ENCODE measurements around the gene CHRFAM7A. TPM values are rescaled to one million over a fixed set of nuclear protein-coding genes. Genes with fewer than 3 reads are reported as not detected.
A peak's percentile ranks its signal among the peaks of the same experiment; 100 is the strongest.
"Not testable (repeated sequence)": the region's sequence is repeated elsewhere in the genome, so short reads cannot be mapped to it uniquely, and the experiment has no call there.

Gene CHRFAM7A
- total RNA-seq = 1 to 10 TPM in 1 of 2 donors, under 1 TPM in 1; 0.43 to 1.2 TPM

DNA sequence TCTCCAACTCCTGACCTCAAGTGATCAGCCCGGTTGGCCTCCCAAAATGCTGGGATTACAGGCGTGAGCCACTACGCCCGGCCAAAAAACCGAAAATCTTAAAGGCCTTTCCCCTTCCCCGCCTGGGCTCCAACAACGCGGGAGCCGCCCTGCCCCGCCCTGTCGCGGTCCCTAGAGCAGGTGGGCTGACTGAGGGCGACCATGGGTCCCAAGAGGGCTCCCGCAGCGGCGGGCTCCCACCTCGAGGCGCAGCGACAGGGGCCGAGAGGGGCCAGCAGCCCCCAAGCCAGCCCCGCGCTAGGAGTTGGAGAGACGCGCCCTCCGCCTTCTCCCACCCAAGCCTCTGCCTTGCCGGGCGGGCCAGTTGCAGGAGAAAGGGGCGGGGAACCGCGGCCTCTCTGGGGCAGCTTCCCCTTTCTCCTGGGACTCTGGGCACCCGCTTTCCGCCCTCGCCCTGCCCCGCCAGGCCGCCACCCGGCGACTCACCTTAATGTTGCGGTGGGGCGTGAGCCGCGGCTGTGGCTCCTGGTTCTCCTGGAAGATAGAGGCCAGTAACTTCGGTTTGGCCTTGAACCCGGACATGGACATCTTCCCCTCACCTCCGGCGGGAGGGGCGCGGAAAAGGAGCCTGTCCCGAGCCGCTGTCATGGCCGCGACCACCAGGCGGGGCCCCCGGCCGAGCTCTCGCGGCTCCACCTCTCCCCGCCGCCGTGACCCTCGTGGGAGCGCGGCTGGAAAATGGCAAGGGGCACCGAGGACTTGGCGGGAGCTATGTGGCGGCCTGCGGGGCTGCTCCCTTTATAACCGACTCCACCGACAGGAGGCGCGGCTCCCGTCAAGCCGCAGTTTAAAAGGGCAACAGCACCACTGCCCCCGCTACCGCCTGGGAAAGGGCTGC, at the start of gene CHRFAM7A:
Gene CHRFAM7A, minus strand, starts transcription at position 775 of the 898 bp plus-strand sequence. CDS start 10,189 bp downstream, outside the sequence.
- H3K9me3 ChIP-seq; H3K27me3 ChIP-seq; H3K4me1 ChIP-seq; DNase-seq (ENCODE audit: low spot score); H3K36me3 ChIP-seq; H3K27ac ChIP-seq; H3K4me3 ChIP-seq: not testable (repeated sequence)

DNA sequence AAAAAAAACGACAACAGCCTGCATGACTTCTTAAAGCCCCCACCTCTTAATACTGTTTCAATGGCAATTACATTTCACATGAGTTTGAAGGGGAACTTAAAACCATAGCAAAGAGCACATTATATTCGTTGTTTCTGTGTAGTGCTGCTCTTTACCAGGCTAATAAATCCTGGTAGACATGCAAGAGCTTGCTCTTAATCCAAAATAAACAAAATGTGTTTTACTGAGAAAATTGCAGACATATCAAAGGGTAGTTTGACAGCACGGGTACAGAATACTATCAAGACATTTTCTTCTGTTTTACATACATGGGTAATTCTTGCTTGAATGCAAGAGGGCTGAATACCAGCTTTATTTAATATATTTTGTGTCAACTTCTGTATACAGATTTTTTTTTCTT, 45.0 kb upstream of the CHRFAM7A start:
- DNase-seq (ENCODE audit: low spot score); H3K27ac ChIP-seq: not testable (repeated sequence)

DNA sequence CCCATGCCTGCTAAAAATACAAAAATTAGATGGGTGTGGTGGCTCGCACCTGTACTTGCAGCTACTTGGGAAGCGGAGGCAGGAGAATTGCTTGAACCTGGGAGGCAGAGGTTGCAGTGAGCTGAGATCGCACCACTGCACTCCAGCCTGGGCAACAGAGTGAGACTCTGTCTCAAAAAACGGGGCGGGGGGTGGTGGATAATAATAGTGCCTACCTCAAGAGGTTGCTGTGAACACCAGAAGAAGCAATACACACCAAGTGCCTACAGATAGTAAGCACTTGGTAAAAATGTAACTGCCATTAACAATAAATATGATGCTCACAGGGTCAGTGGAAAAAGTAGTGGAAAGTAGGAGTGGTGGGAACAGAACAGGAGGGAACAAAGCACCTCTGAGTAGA, 42.5 kb upstream of the CHRFAM7A start:
- DNase-seq (ENCODE audit: low spot score); H3K4me3 ChIP-seq; H3K36me3 ChIP-seq; H3K4me1 ChIP-seq; H3K27me3 ChIP-seq; H3K9me3 ChIP-seq; H3K27ac ChIP-seq: not testable (repeated sequence)

More for the DNA sequence above, 45.0 kb upstream of the CHRFAM7A start:
- not testable (repeated sequence) for H3K9me3 ChIP-seq, H3K36me3 ChIP-seq, H3K4me1 ChIP-seq, H3K4me3 ChIP-seq, H3K27me3 ChIP-seq

DNA sequence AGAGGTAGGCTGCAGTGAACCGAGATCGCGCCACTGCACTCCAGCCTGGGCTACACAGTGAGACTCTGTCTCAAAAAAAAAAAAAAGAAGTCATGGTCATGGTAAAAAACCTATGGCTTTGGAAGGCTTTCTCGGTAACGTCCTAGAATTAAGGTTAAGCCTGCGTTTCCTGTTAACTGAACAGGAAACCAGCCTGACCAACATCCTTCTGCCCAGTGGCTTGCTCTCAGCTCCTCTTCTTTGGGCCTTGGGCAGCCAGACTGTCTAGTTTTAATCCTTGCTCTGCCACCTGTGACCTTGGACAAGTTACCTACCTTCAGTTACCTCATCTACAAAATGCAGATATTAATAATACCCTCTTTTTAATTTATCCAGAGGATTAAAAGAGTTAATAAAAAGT, 27.4 kb upstream of the CHRFAM7A start:
- H3K4me3 ChIP-seq; H3K9me3 ChIP-seq; H3K27me3 ChIP-seq; H3K36me3 ChIP-seq; DNase-seq (ENCODE audit: low spot score); H3K27ac ChIP-seq; H3K4me1 ChIP-seq: not testable (repeated sequence)

DNA sequence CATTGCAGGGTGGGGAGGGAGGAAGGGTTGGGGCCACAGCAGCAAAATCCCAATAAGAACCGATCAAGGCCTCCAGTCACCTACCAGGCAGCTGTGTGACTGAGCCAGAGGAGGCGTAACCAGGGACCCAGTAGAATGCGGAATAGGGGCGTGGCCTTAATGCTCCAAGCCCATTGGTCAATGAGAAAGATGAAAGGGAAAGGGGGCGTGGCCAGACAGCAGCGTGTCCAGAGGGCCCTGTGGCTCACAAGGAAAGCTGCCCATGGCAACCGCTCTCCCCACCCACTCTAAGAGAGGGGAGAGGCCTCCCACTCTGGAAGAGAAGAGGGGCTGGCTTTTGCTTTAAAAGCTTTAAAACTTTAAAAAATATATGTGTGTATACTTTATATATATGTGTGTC, 20.8 kb upstream of the CHRFAM7A start, which contains the start of gene GOLGA8R:
Gene GOLGA8R, minus strand, starts transcription at position 101 of the 400 bp plus-strand sequence. Its CDS starts 98 bp downstream, at position 3.
- not testable (repeated sequence) for H3K36me3 ChIP-seq; H3K27me3 ChIP-seq; H3K4me3 ChIP-seq; H3K9me3 ChIP-seq; H3K27ac ChIP-seq; DNase-seq (ENCODE audit: low spot score); H3K4me1 ChIP-seq

DNA sequence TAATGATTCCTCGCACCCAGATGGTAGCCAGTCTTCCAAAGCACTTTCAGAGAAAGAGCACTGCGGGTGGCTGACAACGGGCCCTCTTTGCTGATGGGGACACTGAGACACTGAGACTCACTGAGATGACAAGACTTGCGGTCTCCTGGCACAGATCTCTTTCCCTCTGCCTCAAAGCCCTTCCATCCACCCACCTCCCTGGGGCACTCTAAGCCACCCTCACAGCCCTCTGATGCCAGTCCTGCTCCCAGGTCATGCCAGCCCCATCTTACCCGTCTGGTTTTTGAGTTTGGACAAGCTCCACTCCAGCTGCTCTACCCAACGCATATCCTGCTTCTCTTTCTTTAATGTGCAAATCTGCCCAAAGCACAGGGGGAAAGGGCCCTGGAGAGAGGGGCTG, 14.3 kb upstream of the CHRFAM7A start:
- H3K27me3 ChIP-seq, H3K36me3 ChIP-seq, H3K4me3 ChIP-seq, H3K9me3 ChIP-seq, H3K27ac ChIP-seq, H3K4me1 ChIP-seq: not testable (repeated sequence)
- DNase-seq (ENCODE audit: low spot score) = peak; percentile 23

DNA sequence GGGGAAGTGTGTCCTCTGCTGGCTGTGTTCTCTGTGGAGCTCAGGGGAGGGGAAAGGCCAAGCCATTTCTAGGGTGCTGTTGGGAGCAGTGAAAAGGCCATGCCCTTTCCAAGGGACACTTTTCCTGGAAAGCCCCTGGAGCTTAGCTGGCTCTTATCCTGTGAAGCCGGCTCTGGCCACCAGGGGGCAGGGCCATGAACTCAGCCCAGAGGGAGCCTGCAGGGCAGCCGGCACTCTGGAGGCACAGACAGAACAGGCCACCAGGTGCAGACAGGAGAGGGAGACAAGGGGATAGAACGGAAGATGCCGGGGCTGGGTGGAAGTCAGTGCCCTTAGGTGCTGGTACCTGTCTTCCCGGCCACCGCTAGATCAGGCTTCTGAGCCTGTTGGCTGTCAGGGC, 5.6 kb upstream of the CHRFAM7A start:
- peak; percentile 52 for DNase-seq (ENCODE audit: low spot score)
- not testable (repeated sequence) for H3K36me3 ChIP-seq, H3K4me1 ChIP-seq, H3K4me3 ChIP-seq, H3K9me3 ChIP-seq, H3K27ac ChIP-seq, H3K27me3 ChIP-seq
- TF ChIP-seq, protein P1, sequence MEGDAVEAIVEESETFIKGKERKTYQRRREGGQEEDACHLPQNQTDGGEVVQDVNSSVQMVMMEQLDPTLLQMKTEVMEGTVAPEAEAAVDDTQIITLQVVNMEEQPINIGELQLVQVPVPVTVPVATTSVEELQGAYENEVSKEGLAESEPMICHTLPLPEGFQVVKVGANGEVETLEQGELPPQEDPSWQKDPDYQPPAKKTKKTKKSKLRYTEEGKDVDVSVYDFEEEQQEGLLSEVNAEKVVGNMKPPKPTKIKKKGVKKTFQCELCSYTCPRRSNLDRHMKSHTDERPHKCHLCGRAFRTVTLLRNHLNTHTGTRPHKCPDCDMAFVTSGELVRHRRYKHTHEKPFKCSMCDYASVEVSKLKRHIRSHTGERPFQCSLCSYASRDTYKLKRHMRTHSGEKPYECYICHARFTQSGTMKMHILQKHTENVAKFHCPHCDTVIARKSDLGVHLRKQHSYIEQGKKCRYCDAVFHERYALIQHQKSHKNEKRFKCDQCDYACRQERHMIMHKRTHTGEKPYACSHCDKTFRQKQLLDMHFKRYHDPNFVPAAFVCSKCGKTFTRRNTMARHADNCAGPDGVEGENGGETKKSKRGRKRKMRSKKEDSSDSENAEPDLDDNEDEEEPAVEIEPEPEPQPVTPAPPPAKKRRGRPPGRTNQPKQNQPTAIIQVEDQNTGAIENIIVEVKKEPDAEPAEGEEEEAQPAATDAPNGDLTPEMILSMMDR (IDR thresholded peaks at IDR 0.05) = peak; percentile 27 to 42

DNA sequence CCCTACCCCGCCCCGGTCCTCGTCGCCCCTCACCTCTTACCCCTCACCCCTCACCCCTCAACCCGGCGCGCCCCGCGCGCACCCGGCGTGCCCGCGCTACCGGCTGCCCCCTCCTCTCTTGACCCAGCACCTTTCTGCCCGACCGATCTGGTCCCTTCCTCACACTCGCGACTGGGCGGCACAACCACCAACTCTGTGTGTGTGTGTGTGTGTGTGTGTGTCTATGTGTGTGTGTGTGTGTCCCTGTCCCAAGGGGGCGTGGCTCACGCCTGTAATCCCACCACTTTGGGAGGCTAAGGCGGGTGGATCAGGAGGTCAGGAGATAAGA, 288 bp upstream of the CHRFAM7A start:
- not testable (repeated sequence) for H3K9me3 ChIP-seq; H3K4me3 ChIP-seq; H3K27me3 ChIP-seq; H3K36me3 ChIP-seq; H3K27ac ChIP-seq; H3K4me1 ChIP-seq; DNase-seq (ENCODE audit: low spot score)

DNA sequence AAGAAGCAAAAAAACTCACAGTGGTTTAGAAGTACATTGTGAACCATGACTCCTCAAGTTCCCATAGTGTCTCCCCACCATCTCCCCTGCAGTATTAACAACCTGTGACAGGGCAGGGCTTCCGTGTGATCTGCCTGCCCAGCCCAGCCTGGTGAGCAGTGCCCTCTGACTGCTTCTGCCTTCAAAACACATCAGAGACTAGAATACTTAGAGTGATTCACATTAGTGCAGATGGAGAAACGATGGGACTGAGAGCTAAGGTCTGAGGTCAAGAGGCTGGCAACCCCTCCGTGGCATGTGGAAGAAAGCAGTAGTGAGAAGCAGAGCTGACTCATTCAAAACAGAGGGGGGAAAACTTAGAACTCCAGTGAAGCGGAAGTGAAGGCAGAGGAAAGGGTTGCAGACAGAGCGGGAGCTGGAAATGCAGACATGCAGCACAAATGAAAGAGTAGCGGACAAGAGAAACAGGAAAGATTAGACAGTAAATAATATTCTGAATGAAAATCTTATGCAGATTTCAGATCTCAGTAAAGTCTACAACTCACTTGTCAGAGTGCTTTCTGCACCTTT, 6.9 kb downstream of the CHRFAM7A start:
- not testable (repeated sequence) for H3K9me3 ChIP-seq; H3K4me1 ChIP-seq; H3K4me3 ChIP-seq; H3K27ac ChIP-seq; H3K27me3 ChIP-seq; DNase-seq (ENCODE audit: low spot score); H3K36me3 ChIP-seq

DNA sequence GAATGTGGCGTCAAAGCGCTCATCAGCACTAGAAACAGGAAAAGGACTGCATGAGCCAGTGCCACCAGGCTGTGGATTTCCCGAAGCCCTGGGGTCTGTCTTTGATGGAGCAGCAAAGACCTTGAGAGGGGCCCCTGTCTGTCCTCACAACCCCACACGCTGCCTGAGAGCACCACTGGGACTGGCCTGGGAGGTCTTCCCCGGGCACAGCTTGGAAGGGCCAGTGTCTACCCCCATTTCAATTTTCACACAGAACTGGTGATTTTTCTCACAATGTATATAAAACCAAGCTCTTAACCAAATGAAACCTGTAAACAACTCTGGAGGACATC, 16.3 kb downstream of the CHRFAM7A start:
- H3K36me3 ChIP-seq, H3K27me3 ChIP-seq: not testable (repeated sequence)

DNA sequence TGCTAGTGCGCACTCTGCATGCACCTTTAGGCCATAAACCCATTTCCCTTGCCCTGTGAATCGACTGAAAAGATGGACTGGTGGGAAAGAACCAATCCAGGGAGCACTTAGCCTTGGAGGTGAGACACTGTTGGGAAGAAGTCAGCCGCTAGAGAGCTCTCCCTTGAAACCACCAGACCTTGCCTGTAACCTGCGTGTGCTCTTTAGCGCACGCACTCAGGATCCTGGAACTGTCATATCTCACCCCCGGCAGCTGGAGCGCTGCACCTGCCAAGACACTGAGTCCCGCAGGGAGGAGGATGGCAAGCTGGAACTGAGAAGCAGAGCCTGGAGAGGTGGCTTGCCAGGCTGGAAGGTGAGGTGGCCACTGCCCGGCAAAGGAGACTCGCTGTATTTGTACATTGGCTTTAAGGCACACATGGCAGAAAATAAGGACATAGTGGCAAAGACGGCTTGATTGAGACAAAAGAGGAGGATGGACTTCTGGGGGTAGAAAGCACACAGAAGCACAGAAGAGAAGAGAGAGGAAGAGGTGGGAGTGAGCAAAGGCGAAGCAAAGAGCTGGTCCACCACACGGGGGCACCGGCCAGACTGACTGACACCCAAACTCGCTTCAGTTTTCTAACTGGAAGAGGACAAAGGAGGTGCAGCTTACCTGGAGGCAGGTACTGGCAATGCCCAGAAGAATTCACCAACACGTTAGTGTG, 16.8 kb downstream of the CHRFAM7A start:
- H3K27ac ChIP-seq; H3K27me3 ChIP-seq; H3K36me3 ChIP-seq; H3K4me3 ChIP-seq; H3K9me3 ChIP-seq; DNase-seq (ENCODE audit: low spot score); H3K4me1 ChIP-seq: not testable (repeated sequence)

More for the DNA sequence above, 16.3 kb downstream of the CHRFAM7A start:
- H3K9me3 ChIP-seq; H3K27ac ChIP-seq; DNase-seq (ENCODE audit: low spot score); H3K4me1 ChIP-seq; H3K4me3 ChIP-seq: not testable (repeated sequence)

DNA sequence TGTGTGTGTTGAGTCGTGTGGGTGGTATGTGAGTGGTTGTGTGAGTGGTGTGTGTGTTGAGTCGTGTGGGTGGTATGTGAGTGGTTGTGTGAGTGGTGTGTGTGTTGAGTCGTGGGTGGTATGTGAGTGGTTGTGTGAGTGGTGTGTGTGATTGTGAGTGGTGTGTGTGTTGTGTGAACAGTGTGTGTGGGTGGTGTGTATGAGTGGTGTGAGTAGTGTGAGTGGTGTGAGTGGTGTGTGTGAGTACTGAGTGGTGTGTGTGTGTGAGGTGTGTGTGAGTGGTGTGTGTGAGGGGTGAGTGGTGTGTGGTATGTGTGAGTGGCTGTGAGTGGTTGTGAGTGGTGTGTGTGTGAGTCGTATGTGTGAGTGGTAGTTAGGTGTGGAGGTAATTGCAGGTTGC, 17.5 kb downstream of the CHRFAM7A start:
- not testable (repeated sequence) for H3K9me3 ChIP-seq, H3K27ac ChIP-seq, H3K4me3 ChIP-seq, H3K27me3 ChIP-seq, H3K4me1 ChIP-seq, H3K36me3 ChIP-seq
- peak; percentile 28 for DNase-seq (ENCODE audit: low spot score)

DNA sequence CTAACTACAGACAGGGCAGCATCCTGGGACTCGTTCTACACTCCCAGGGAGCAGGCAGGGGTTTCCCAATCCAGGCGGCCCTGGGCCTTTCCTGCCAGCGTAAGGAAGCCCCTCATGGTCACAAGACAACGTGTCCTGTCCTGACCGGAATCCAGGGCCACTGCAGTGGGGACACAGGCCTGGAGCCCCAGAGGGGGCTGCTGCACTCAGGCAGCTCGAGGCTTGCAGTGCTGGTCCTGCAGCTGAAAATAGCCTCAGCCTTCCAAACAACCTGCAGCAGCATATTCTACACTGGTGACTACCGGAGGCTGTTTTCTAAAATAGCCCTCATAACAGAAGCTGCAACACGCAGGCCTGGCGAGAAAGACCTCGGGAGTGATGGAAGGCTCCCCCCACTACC, 18.5 kb downstream of the CHRFAM7A start:
- H3K4me1 ChIP-seq; H3K4me3 ChIP-seq; H3K27me3 ChIP-seq; H3K9me3 ChIP-seq; DNase-seq (ENCODE audit: low spot score); H3K36me3 ChIP-seq; H3K27ac ChIP-seq: not testable (repeated sequence)

DNA sequence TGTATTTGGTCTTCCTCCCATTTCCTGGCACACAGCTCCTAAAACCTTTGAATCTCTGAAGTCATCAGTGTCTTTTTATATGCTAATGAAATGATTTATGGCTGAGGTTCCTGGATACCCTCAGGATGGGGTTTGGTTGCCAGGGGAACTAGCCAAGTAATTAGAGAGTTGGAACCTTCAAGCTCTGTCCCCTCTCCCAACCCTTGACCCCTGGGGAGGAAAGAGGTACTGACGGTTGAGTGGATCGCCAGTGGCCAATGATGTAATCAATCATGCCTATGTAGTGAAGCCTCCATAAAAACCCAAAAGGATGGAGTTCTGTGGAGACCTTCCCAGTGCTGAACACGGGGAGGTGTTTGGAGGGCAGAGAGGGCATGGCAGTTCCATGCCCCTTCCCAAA, 25.1 kb downstream of the CHRFAM7A start:
- not testable (repeated sequence) for H3K36me3 ChIP-seq; H3K27ac ChIP-seq; H3K4me1 ChIP-seq; H3K27me3 ChIP-seq; DNase-seq (ENCODE audit: low spot score); H3K9me3 ChIP-seq; H3K4me3 ChIP-seq
